OCI-LY7 (cell line): ENCODE data around the gene FBLN1. TPM values are rescaled to one million over a fixed set of nuclear protein-coding genes. Genes with fewer than 3 reads are reported as not detected.

Experiments
- BruUV-seq: library from RNA; stranded (reverse); fragments of 400-500 nt; replicated peaks from 2 replicates; lab custom pipeline; 2021; lab: Mats Ljungman, UMichigan
- CTCF ChIA-PET: fragments of 300-600 bp; sonication (Branson Sonifier 250); formaldehyde crosslinking; loops from one replicate; lab custom pipeline; 2022; ENCODE audit warnings: antibody characterized with exemption; ENCODE audit not compliant: unreplicated experiment; lab: Charles Lee
- POLR2A ChIA-PET: fragments of 300-600 bp; sonication (Branson Sonifier 250); formaldehyde crosslinking; loops from one replicate; lab custom pipeline; 2022; ENCODE audit warnings: antibody characterized with exemption; lab: Charles Lee
- DNase-seq: peaks from one replicate; pipeline ENCODE4 v3.0.0-alpha.2; 2015; ENCODE audit warnings: low spot score
- H2AFZ ChIP-seq: fragments of 200-600 bp; sonication (generic), shearing (Covaris generic); 2 replicates; pipeline ENCODE4 v1.6.1; 2014; ENCODE audit warnings: mild to moderate bottlenecking, antibody characterized with exemption, low read length, moderate library complexity
- H3K27ac ChIP-seq: fragments of 200-600 bp; sonication (generic); 2 replicates; pipeline ENCODE4 v1.5.1; 2014; ENCODE audit warnings: mixed run types, low read depth, mild to moderate bottlenecking, moderate library complexity, low read length, inconsistent platforms; ENCODE audit not compliant: poor library complexity, severe bottlenecking
- H3K36me3 ChIP-seq: fragments of 200-600 bp; sonication (generic); 2 replicates; pipeline ENCODE4 v1.6.1; 2014; ENCODE audit warnings: mild to moderate bottlenecking, antibody characterized with exemption, low read length, moderate library complexity, mixed read lengths; ENCODE audit not compliant: insufficient read depth
- H3K4me1 ChIP-seq: fragments of 200-600 bp; sonication (generic); 2 replicates; pipeline ENCODE4 v1.5.1; 2014; ENCODE audit warnings: mild to moderate bottlenecking, low read length; ENCODE audit not compliant: insufficient read depth, poor library complexity, severe bottlenecking
- H3K4me2 ChIP-seq: fragments of 200-600 bp; sonication (generic); 2 replicates; pipeline ENCODE4 v1.6.1; 2014; ENCODE audit warnings: mild to moderate bottlenecking, low read length
- H3K4me3 ChIP-seq: fragments of 200-600 bp; sonication (generic); 2 replicates; pipeline ENCODE4 v1.5.1; 2014; ENCODE audit warnings: mild to moderate bottlenecking, low read depth, low read length; ENCODE audit not compliant: poor library complexity, severe bottlenecking
- H3K79me2 ChIP-seq: fragments of 200-600 bp; sonication (generic); 2 replicates; pipeline ENCODE4 v1.6.1; 2016; ENCODE audit warnings: low read depth, mild to moderate bottlenecking, low read length, moderate library complexity, mixed read lengths; ENCODE audit not compliant: insufficient read depth
- H3K9me2 ChIP-seq: fragments of 200-600 bp; sonication (generic); 2 replicates; pipeline ENCODE4 v1.6.1; 2016; ENCODE audit warnings: mild to moderate bottlenecking, low read length, mixed read lengths; ENCODE audit not compliant: insufficient read depth
- H3K9me3 ChIP-seq: fragments of 200-600 bp; sonication (generic); 2 replicates; pipeline ENCODE4 v1.6.1; 2014; ENCODE audit warnings: mild to moderate bottlenecking, mixed run types, low read length, mixed read lengths
- H4K20me1 ChIP-seq: fragments of 200-600 bp; sonication (generic); 2 replicates; pipeline ENCODE4 v1.6.1; 2014; ENCODE audit warnings: mild to moderate bottlenecking, antibody characterized with exemption, low read length, moderate library complexity, mixed read lengths; ENCODE audit not compliant: insufficient read depth
- EZH2phosphoT487 ChIP-seq: fragments of 200-600 bp; sonication (generic); IDR thresholded peaks from 2 replicates; pipeline ENCODE4 v1.6.1; 2018; ENCODE audit warnings: low read depth, borderline replicate concordance, mild to moderate bottlenecking, mixed run types, antibody characterized with exemption, low read length, moderate library complexity, mixed read lengths
- intact Hi-C: fragments of 100-400 bp; cut with micrococcal nuclease; formaldehyde crosslinking; loops from one replicate; pipeline ENCODE4 v1.10.0; 2022; ENCODE audit not compliant: unreplicated experiment
- total RNA-seq, 2 experiments: library from RNA; depleted of rRNA in 1 of 2; stranded (reverse); fragments of >200 nt in 1 of 2; shearing (Covaris generic) in 1 of 2; gene quantifications; 2 replicates each; pipeline ENCODE4 v1.2.3, GENCODE V29; 2014 to 2022
- TF ChIP-seq, protein P1 (sequence below): fragments of 200-600 bp; sonication (generic); conservative IDR thresholded peaks from 2 replicates; pipeline ENCODE4 v1.5.1; 2014; ENCODE audit warnings: mild to moderate bottlenecking, antibody characterized with exemption, low read length, moderate library complexity, mixed read lengths

The FBLN1 gene
- total RNA-seq, 2 experiments from 2014 or later, result not detected

DNA sequence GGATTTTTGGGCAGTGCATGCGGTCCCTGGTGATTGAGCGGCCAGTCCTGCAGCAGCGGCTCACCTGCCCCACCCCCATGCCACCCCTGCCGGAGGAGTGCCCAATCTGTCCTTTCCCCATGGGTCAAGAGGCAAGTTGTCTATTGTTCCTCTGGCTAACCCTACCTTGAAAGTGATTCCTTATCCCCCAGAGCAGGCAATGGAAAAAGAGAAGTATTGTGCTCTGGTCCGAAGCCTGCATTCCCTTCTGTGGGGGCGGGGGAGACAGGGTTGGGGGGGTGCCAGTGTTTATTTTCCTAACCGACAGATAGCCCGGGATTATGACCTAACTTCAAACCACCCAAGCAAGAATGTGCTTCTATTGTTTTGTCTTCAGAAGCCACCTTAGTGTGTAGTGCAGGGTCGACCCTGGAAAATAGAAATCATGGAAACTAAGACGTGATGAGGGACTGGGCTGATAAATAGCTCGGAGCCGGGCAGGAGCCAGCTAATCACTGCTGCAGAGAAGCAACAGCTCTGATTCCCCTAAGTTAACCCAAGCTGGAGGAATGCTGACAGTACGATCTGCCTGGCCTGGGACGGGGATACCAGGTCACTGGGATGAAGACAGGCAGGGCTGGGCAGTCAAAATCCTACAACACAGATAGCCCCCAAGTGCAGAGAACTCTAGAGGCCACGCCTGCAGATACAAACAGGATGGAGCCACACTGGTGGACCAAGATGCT is 130.3 kb downstream of the FBLN1 start:
- no TSS peak for BruUV-seq
- H3K4me1 ChIP-seq, result no peaks in the 10 kb centered on the region
- intact Hi-C loops, result no loop called here
- ChIA-PET POLR2A (no interaction called here), CTCF (no interaction called here)
- no peak overlapping the region for H3K27ac ChIP-seq
- TF ChIP-seq, protein P1, sequence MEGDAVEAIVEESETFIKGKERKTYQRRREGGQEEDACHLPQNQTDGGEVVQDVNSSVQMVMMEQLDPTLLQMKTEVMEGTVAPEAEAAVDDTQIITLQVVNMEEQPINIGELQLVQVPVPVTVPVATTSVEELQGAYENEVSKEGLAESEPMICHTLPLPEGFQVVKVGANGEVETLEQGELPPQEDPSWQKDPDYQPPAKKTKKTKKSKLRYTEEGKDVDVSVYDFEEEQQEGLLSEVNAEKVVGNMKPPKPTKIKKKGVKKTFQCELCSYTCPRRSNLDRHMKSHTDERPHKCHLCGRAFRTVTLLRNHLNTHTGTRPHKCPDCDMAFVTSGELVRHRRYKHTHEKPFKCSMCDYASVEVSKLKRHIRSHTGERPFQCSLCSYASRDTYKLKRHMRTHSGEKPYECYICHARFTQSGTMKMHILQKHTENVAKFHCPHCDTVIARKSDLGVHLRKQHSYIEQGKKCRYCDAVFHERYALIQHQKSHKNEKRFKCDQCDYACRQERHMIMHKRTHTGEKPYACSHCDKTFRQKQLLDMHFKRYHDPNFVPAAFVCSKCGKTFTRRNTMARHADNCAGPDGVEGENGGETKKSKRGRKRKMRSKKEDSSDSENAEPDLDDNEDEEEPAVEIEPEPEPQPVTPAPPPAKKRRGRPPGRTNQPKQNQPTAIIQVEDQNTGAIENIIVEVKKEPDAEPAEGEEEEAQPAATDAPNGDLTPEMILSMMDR, result no peak
- no peak for TF ChIP-seq EZH2phosphoT487
- H3K9me3 ChIP-seq, result no peaks in the 10 kb centered on the region
- no peak overlapping the region for H3K4me3 ChIP-seq
- DNase-seq, result no peak
- H3K4me2 ChIP-seq, result no peak overlapping the region
- no peaks in the 10 kb centered on the region for H3K36me3 ChIP-seq
- H4K20me1 ChIP-seq, result no peaks in the 10 kb centered on the region
- H3K9me2 ChIP-seq, result no peaks in the 10 kb centered on the region
- H3K79me2 ChIP-seq, result no peaks in the 10 kb centered on the region
- no peak overlapping the region for H2AFZ ChIP-seq

DNA sequence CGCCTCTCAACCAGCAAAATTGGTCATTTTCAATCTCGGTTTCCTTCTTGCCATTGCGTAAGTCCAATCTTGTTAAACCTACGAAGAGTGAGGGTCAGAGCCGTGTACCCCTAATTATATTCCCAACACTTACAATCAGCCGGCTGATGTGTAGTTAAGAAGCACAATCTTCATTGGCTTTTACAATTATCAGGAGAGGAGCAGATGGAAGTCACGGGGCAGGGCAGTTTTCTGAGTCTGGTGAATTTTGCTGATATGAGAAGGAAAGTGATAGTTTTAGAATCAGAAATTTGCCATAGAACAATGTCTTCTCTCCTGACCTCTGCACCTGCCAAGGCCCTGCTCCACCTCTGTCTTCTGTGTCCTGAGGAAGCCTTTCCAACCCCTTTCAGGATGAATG is 134.0 kb downstream of the FBLN1 start:
- POLR2A ChIA-PET, result no interaction called here

DNA sequence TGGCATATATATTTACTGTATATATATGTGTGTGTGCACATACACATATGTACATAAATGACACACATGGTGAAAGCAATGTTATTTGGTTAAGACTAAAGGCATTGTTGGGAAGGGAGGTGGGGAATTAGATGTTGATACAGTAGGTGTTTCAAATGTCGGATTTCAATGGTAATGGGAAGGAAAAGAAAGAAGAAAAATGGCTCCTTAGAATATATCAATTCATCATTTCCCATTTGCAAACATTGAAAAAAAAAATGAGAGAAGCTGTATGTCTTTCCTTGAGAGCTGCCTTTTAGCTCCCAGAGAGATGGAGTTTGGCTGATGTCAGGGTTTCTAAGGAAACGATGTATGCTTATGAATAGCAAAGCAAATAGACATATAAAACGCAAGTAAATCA is 135.5 kb downstream of the FBLN1 start:
- Histone ChIP-seq H3K4me1 (no peaks in the 10 kb centered on the region), H3K79me2 (no peaks in the 10 kb centered on the region), H3K4me3 (no peak overlapping the region), H3K4me2 (no peak overlapping the region), H3K27ac (no peak overlapping the region), H3K9me2 (no peaks in the 10 kb centered on the region), H3K9me3 (no peaks in the 10 kb centered on the region), H2AFZ (no peak overlapping the region), H3K36me3 (no peaks in the 10 kb centered on the region), H4K20me1 (no peaks in the 10 kb centered on the region)
- intact Hi-C loops, result no loop called here
- no peak for TF ChIP-seq EZH2phosphoT487
- ChIA-PET CTCF (no interaction called here), POLR2A (no interaction called here)
- BruUV-seq, result no TSS peak
- DNase-seq, result no peak

More for the DNA sequence above, 134.0 kb downstream of the FBLN1 start:
- H3K4me1 ChIP-seq, result no peaks in the 10 kb centered on the region
- H2AFZ ChIP-seq, result no peak overlapping the region
- H3K36me3 ChIP-seq, result no peaks in the 10 kb centered on the region
- H3K9me3 ChIP-seq, result no peaks in the 10 kb centered on the region
- no peak overlapping the region for H3K4me2 ChIP-seq
- no peaks in the 10 kb centered on the region for H4K20me1 ChIP-seq
- BruUV-seq, result no TSS peak
- no peak overlapping the region for H3K4me3 ChIP-seq
- no peak for TF ChIP-seq EZH2phosphoT487
- TF ChIP-seq, protein P1, result no peak
- CTCF ChIA-PET, result no interaction called here
- no peak overlapping the region for H3K27ac ChIP-seq
- no peak for DNase-seq
- H3K79me2 ChIP-seq, result no peaks in the 10 kb centered on the region
- intact Hi-C loops, result no loop called here
- H3K9me2 ChIP-seq, result no peaks in the 10 kb centered on the region
